K562 (cell line): ENCODE results near the gene DPP9. TPM values are rescaled to one million over a fixed set of nuclear protein-coding genes. Genes with fewer than 3 reads are reported as not detected.

Experiments used
- ASH1L ChIP-seq: fragments of 450-650 bp; IDR thresholded peaks from 2 replicates; pipeline ENCODE4 v1.6.1; 2018; ENCODE audit warnings: borderline replicate concordance, mild to moderate bottlenecking, low read depth; ENCODE audit not compliant: partially characterized antibody
- CTBP1 ChIP-seq: fragments of 450-650 bp; IDR thresholded peaks from 2 replicates; pipeline ENCODE4 v1.6.1; 2016; ENCODE audit warnings: borderline replicate concordance
- DEAF1 ChIP-seq: fragments of 450-650 bp; formaldehyde crosslinking; IDR thresholded peaks from 2 replicates; pipeline ENCODE4 v1.4.0; 2020; ENCODE audit warnings: mild to moderate bottlenecking, moderate library complexity
- FUS ChIP-seq: fragments of 200-400 bp; formaldehyde crosslinking; optimal IDR thresholded peaks from 2 replicates; pipeline ENCODE3; 2017; ENCODE audit warnings: low read depth, low read length
- NFE2 ChIP-seq: IDR thresholded peaks from 2 replicates; pipeline ENCODE4 v1.6.1; 2014; ENCODE audit warnings: antibody characterized with exemption, low read depth
- TFAP4 ChIP-seq: sonication (generic); formaldehyde crosslinking; IDR thresholded peaks from 2 replicates; pipeline ENCODE4 v1.8.0; 2022; ENCODE audit warnings: missing genetic modification reagents, mild to moderate bottlenecking, moderate library complexity, borderline replicate concordance
- ZBTB11 ChIP-seq, 3 experiments: fragments of 200-800 bp in 1 of 3; fragments of 250-450 bp in 1 of 3; fragments of 450-650 bp in 1 of 3; sonication (Bioruptor Pico) in 1 of 3; sonication (Bioruptor generic) in 1 of 3; formaldehyde crosslinking in 1 of 3; IDR thresholded peaks; 2 replicates each; pipeline versions ENCODE4 v1.6.1 to v1.8.0; 2016 to 2022; ENCODE audit warnings: mild to moderate bottlenecking in 2 of 3, missing genetic modification characterization in 2 of 3, missing compliant biosample characterization in 1 of 3, moderate library complexity in 1 of 3
- ZBTB43 ChIP-seq: sonication (generic); formaldehyde crosslinking; IDR thresholded peaks from 2 replicates; pipeline ENCODE4 v1.8.0; 2023; ENCODE audit warnings: mild to moderate bottlenecking, missing genetic modification reagents
- polyA plus RNA-seq, 8 experiments: library from polyadenylated mRNA; depleted of rRNA in 4 of 8; stranded (reverse) in 5 of 8; unstranded in 3 of 8; fragments of >200 nt; fragmentation: Nextera tagmentation in 2 of 8; fragmentation: Illumina TruSeq in 1 of 8; extraction: Ambion mirVana in 2 of 8; extraction: Trizol in 1 of 8; gene quantifications; 2 replicates each; pipeline versions ENCODE4 v1.2.1 to v1.2.3, GENCODE V29; 2011 to 2014; ENCODE audit warnings: inconsistent platforms in 1 of 8, missing spikeins in 1 of 8
- total RNA-seq, 7 experiments: library from RNA; depleted of rRNA in 6 of 7; stranded (reverse); fragments of >200 nt in 6 of 7; fragmentation: Illumina TruSeq in 2 of 7; extraction: Trizol in 2 of 7; gene quantifications; 2 replicates each; pipeline versions ENCODE4 v1.2.1 to v1.2.3, GENCODE V29; 2011 to 2021; ENCODE audit warnings: low replicate concordance in 1 of 7

The DPP9 gene
- total and polyA plus RNA-seq, 9 of the 15 experiments (the other 6 are each of a cell fraction or from before 2014, with no cell fraction given): 0.90 to 66.7 (median 24.5) TPM

- TF ChIP-seq ZBTB11 (CRISPR knock-in tag; IDR thresholded peaks at IDR 0.05) (no peak), ZBTB43 (CRISPR knock-in tag) (0 out of 2 replicates have a peak, but pooled peaks have one; percentile 49), TFAP4 (CRISPR knock-in tag) (peak; percentile 19; the same call in 1 of the 2 replicates), DEAF1 (CRISPR knock-in tag) (peak; percentile 46), FUS (no peak), CTBP1 (0 out of 2 replicates have a peak, but pooled peaks have one; percentile 15), NFE2 (no peak), ASH1L (no peak)
- TF ChIP-seq, all 486 proteins: peak for 32
Measured at GRCh38 chr19:4636151-4636717, 87.4 kb downstream of the DPP9 start (continued).
